Kidney epithelial cell (primary cell): Measurements from ENCODE around the gene MSANTD7. TPM values are rescaled to one million over a fixed set of nuclear protein-coding genes. Genes with fewer than 3 reads are reported as not detected.

Source experiments
- DNase-seq: peaks from one replicate; pipeline ENCODE4 v3.0.0-alpha.2; 2010; ENCODE audit warnings: low read depth
- H3K27me3 ChIP-seq: 2 replicates; pipeline ENCODE4 v1.6.0; 2011; ENCODE audit warnings: low read length; ENCODE audit not compliant: control insufficient read depth, insufficient read depth
- H3K36me3 ChIP-seq: 2 replicates; pipeline ENCODE4 v1.5.1; 2011; ENCODE audit warnings: low read length; ENCODE audit not compliant: control insufficient read depth, insufficient read depth
- H3K4me3 ChIP-seq: 2 replicates; pipeline ENCODE4 v1.5.1; 2011; ENCODE audit warnings: low read depth, mild to moderate bottlenecking, control low read depth, low read length
- total RNA-seq: library from RNA; depleted of rRNA; stranded (reverse); fragments of >200 nt; gene quantifications from 2 replicates; pipeline ENCODE4 v1.2.3, GENCODE V29; 2015
- TF ChIP-seq, protein P1 (sequence below): IDR thresholded peaks from 2 replicates; pipeline ENCODE4 v1.5.1; 2011; ENCODE audit warnings: mild to moderate bottlenecking, moderate library complexity, low read length, control low read depth, inconsistent platforms; ENCODE audit not compliant: insufficient read depth, poor library complexity, severe bottlenecking

MSANTD7 gene, protein sequence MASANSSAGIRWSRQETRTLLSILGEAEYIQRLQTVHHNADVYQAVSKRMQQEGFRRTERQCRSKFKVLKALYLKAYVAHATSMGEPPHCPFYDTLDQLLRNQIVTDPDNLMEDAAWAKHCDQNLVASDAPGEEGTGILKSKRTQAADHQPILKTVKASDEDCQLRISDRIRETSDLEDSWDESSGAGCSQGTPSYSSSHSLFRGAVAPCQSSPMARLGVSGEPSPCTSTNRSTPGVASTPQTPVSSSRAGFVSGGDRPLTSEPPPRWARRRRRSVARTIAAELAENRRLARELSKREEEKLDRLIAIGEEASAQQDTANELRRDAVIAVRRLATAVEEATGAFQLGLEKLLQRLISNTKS
- 12.0 and 13.4 TPM in 2 replicates for total RNA-seq

DNA sequence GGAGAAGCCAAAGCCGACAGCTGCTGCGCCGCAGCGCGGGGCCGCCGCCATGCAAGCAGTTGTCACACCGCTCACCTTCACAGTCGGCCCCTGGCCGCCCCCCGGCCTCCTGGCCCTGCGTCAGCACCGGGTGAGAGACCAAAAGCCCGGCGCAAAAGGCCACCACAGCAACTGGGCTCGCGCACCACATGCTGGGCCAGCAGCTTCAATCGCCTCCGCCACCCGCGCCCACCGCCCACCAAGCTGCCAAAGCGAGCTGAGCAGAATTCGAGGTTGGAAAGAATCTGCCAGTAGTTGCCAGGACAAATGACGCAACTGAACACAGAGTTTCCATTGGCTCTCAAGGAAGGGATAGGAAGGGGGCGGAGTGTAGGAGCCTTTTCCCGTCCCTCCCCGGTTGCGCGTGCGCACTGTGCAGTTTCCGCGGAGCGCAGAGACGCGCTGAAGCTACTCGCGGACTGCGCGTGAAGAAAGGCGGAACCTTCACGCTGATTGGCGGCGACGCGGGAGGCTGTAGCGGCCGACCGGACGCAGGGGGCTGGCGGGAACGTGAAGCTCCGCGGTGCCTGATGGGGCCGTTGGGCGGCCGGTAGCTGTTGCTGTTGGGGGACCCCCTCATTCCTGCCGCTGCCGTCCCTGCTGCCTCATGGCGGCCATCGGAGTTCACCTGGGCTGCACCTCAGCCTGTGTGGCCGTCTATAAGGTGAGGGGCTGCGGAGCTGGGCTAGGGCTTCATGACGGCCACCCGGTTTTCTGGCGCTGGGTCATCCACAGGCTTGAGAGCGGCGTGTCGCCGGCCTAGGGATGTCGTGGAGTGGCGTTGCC lies at the start of gene MSANTD7, which contains the start of the genes CDNF and HSPA14:
Gene MSANTD7, plus strand, starts transcription at position 550 of the 825 bp plus-strand sequence. CDS start 3,979 bp downstream, outside the sequence.
Gene CDNF, minus strand, starts transcription at position 281 of the 825 bp plus-strand sequence. Its CDS starts 91 bp downstream, at position 190.
Gene HSPA14, plus strand, starts transcription at position 550 of the 825 bp plus-strand sequence. Its CDS starts 97 bp downstream, at position 647.
- H3K4me3 ChIP-seq: peak within 1 kb of the TSS; percentile 91
- H3K27me3 ChIP-seq: no peaks in the 10 kb centered on the region
- DNase-seq: peak; percentile 95
- TF ChIP-seq, protein P1, sequence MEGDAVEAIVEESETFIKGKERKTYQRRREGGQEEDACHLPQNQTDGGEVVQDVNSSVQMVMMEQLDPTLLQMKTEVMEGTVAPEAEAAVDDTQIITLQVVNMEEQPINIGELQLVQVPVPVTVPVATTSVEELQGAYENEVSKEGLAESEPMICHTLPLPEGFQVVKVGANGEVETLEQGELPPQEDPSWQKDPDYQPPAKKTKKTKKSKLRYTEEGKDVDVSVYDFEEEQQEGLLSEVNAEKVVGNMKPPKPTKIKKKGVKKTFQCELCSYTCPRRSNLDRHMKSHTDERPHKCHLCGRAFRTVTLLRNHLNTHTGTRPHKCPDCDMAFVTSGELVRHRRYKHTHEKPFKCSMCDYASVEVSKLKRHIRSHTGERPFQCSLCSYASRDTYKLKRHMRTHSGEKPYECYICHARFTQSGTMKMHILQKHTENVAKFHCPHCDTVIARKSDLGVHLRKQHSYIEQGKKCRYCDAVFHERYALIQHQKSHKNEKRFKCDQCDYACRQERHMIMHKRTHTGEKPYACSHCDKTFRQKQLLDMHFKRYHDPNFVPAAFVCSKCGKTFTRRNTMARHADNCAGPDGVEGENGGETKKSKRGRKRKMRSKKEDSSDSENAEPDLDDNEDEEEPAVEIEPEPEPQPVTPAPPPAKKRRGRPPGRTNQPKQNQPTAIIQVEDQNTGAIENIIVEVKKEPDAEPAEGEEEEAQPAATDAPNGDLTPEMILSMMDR: no peak
- no peaks in the 10 kb centered on the region for H3K36me3 ChIP-seq

DNA sequence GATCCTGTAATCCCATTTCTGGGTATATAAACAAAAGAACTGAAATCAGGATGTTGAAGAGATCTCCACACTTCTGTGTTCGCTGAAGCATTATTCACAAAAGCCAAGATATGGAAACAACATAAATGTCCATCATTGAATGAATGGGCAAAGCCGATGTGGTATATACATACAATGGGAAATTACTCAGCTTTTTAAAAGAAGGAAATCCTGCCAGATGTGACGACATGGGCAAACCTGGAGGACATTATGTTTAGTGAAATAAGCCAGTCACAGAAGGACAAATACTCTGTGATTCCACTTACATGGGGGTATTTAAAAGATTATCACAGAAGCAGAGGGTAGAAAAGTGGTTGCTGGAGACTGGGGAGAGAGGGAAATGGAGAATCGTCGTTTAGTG lies 39.5 kb upstream of the MSANTD7 start:
- H3K4me3 ChIP-seq: no peak overlapping the region
- H3K36me3 ChIP-seq: no peaks in the 10 kb centered on the region
- H3K27me3 ChIP-seq: no peaks in the 10 kb centered on the region
- TF ChIP-seq, protein P1: no peak
- DNase-seq: no peak

DNA sequence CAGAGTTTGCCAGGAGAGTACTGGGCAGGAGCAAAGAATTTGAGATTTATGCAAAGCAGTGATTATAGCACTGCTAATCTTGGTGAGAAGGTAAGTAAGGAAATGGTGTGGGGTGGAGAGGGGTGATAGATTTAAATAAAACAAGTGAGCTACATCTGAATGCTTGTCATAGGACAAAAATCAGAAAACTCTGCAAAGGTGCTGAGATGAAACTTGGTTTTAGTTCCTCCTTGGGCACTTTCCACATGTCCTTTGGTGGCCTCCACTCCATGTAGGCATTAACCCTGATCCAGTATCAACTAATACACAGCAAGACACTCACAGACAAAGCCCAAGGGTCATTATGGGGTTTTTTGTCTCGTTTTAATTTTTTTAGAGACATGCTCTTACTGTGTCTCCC lies 37.7 kb upstream of the MSANTD7 start:
- no peak overlapping the region for H3K4me3 ChIP-seq
- no peaks in the 10 kb centered on the region for H3K36me3 ChIP-seq
- TF ChIP-seq, protein P1: no peak
- DNase-seq: no peak
- no peaks in the 10 kb centered on the region for H3K27me3 ChIP-seq

DNA sequence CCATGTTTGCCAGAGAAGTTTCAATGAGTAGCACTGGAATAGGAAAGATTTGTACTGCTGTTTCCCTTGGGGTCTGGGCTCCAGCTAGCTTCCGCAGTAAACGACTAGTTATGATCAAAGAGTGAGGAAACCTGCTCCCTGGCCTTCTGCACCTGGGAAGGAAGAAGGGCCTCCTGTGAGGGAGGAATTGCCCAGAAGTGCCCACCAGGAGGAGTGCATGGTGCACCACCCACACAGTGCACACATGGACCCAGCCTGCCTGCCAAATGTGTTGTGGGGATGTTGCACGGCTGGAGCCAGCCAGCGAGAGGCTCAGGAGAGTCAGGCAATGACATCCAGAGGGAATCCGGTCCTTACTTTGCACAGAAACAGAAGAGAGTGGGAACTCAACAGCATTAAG lies 36.4 kb upstream of the MSANTD7 start:
- no peak for DNase-seq
- Histone ChIP-seq H3K36me3 (no peaks in the 10 kb centered on the region), H3K27me3 (no peaks in the 10 kb centered on the region), H3K4me3 (no peak overlapping the region)
- TF ChIP-seq, protein P1: peak; percentile 19

DNA sequence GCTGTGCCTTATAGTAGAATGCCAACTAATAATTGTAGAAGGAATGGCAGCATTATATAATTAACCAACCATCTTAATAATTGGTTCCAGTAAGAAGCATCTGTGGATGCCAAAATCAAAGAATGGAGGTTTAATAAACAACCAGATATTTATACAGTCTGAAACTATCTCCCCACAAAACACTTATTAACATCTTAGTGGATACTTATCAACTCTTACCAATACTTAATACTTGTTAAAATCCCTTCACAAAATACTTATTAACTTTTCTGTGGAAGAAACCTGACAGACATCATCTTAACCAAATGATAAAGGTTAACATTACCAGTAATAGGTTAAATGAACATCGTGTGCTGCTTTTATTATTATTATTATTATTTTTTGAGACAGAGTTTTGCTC lies 34.3 kb upstream of the MSANTD7 start:
- Histone ChIP-seq H3K4me3 (no peak overlapping the region), H3K36me3 (no peaks in the 10 kb centered on the region), H3K27me3 (no peaks in the 10 kb centered on the region)
- DNase-seq: no peak
- TF ChIP-seq, protein P1: no peak
